ENCODE measurements around the gene ITPR3. TPM values are rescaled to one million over a fixed set of nuclear protein-coding genes. Genes with fewer than 3 reads are reported as not detected.

ITPR3 gene
- total and polyA plus RNA-seq, 2 of the 13 experiments (the other 11 are each of a cell fraction or from before 2014, with no cell fraction given): 3.8 to 21.4 TPM

GRCh38 chr6:33589731-33590530, 31.2 kb upstream of the ITPR3 start (continued):
- TF ChIP-seq PHF20 (CRISPR knock-in tag; IDR thresholded peaks at IDR 0.05) (no peak), MTF2 (CRISPR knock-in tag; IDR thresholded peaks at IDR 0.05; ENCODE audit: borderline replicate concordance) (0 out of 2 replicates have a peak, but pooled peaks have one; percentile 51), ZFP36 (IDR thresholded peaks at IDR 0.05; ENCODE audit: borderline replicate concordance, low read depth, low read length, partially characterized antibody) (no peak), E2F5 (CRISPR knock-in tag; conservative IDR thresholded peaks at IDR 0.05) (no peak), ZNF652 (CRISPR knock-in tag; IDR thresholded peaks at IDR 0.05; ENCODE audit: borderline replicate concordance, low read depth) (no peak; the same call in 1 of the 2 replicates), KDM1A (CRISPR knock-in tag; IDR thresholded peaks at IDR 0.05) (peak; percentile 8; the same call in 1 of the 2 replicates), ZNF232 (CRISPR knock-in tag; IDR thresholded peaks at IDR 0.05; ENCODE audit: borderline replicate concordance) (0 out of 2 replicates have a peak, but pooled peaks have one; percentile 52), ZNF746 (CRISPR knock-in tag; IDR thresholded peaks at IDR 0.05) (peak; percentile 51; the same call in 1 of the 2 replicates), RBM39 (IDR thresholded peaks at IDR 0.05; ENCODE audit: low read depth, low read length, poor library complexity, severe bottlenecking) (peak; percentile 17), ZFX (CRISPR knock-in tag; IDR thresholded peaks at IDR 0.05; ENCODE audit: low read depth) (no peak; the same call in 1 of the 2 replicates), SKI (IDR thresholded peaks at IDR 0.05; ENCODE audit: partially characterized antibody) (peak; percentile 11), ZNF354B (CRISPR knock-in tag; IDR thresholded peaks at IDR 0.05) (no peak), ARNT (IDR thresholded peaks at IDR 0.05) (no peak), ZBTB20 (CRISPR knock-in tag; IDR thresholded peaks at IDR 0.05; ENCODE audit: borderline replicate concordance, low read depth) (no peak), ZNF878 (CRISPR knock-in tag; IDR thresholded peaks at IDR 0.05) (peak; percentile 92; the same call in 1 of the 2 replicates), ZNF224 (CRISPR knock-in tag; IDR thresholded peaks at IDR 0.05) (0 out of 2 replicates have a peak, but pooled peaks have one; percentile 26), ZBTB21 (CRISPR knock-in tag; IDR thresholded peaks at IDR 0.05) (no peak), ZNF567 (CRISPR knock-in tag; IDR thresholded peaks at IDR 0.05; ENCODE audit: borderline replicate concordance) (0 out of 2 replicates have a peak, but pooled peaks have one; percentile 72), ZFY (CRISPR knock-in tag; IDR thresholded peaks at IDR 0.05) (no peak; the same call in 1 of the 2 replicates), SMC3 (IDR thresholded peaks at IDR 0.05; ENCODE audit: low read length) (peak; percentile 96), BRCA1 (CRISPR knock-in tag; IDR thresholded peaks at IDR 0.05) (peak; percentile 68; the same call in 1 of the 2 replicates), ZNF33B (CRISPR knock-in tag; IDR thresholded peaks at IDR 0.05) (0 out of 2 replicates have a peak, but pooled peaks have one; percentile 23)
- TF ChIP-seq, protein P1, sequence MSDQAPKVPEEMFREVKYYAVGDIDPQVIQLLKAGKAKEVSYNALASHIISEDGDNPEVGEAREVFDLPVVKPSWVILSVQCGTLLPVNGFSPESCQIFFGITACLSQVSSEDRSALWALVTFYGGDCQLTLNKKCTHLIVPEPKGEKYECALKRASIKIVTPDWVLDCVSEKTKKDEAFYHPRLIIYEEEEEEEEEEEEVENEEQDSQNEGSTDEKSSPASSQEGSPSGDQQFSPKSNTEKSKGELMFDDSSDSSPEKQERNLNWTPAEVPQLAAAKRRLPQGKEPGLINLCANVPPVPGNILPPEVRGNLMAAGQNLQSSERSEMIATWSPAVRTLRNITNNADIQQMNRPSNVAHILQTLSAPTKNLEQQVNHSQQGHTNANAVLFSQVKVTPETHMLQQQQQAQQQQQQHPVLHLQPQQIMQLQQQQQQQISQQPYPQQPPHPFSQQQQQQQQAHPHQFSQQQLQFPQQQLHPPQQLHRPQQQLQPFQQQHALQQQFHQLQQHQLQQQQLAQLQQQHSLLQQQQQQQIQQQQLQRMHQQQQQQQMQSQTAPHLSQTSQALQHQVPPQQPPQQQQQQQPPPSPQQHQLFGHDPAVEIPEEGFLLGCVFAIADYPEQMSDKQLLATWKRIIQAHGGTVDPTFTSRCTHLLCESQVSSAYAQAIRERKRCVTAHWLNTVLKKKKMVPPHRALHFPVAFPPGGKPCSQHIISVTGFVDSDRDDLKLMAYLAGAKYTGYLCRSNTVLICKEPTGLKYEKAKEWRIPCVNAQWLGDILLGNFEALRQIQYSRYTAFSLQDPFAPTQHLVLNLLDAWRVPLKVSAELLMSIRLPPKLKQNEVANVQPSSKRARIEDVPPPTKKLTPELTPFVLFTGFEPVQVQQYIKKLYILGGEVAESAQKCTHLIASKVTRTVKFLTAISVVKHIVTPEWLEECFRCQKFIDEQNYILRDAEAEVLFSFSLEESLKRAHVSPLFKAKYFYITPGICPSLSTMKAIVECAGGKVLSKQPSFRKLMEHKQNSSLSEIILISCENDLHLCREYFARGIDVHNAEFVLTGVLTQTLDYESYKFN (CRISPR knock-in tag; conservative IDR thresholded peaks at IDR 0.05): peak; percentile 96
- TF ChIP-seq, protein P2, sequence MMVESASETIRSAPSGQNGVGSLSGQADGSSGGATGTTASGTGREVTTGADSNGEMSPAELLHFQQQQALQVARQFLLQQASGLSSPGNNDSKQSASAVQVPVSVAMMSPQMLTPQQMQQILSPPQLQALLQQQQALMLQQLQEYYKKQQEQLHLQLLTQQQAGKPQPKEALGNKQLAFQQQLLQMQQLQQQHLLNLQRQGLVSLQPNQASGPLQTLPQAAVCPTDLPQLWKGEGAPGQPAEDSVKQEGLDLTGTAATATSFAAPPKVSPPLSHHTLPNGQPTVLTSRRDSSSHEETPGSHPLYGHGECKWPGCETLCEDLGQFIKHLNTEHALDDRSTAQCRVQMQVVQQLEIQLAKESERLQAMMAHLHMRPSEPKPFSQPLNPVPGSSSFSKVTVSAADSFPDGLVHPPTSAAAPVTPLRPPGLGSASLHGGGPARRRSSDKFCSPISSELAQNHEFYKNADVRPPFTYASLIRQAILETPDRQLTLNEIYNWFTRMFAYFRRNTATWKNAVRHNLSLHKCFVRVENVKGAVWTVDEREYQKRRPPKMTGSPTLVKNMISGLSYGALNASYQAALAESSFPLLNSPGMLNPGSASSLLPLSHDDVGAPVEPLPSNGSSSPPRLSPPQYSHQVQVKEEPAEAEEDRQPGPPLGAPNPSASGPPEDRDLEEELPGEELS (CRISPR knock-in tag; IDR thresholded peaks at IDR 0.05): peak; percentile 45; the same call in 1 of the 2 replicates

Data from HepG2 (cell line).